ENCODE measurements around the gene PTGER1. TPM values are rescaled to one million over a fixed set of nuclear protein-coding genes. Genes with fewer than 3 reads are reported as not detected.

Gene PTGER1
- total RNA-seq, 1 experiment from 2014 or later, result 0.63 TPM

GRCh38 chr19:14516746-14517438 is 41.7 kb upstream of the PTGER1 start:
- H3K4ac ChIP-seq (ENCODE audit: low read depth, low read length), result no peak overlapping the region
- Mint-ChIP-seq H3K4me1 (peaks cover 26 to 31% of the 10 kb centered on the region in 2 experiments), H3K36me3 (ENCODE audit: insufficient read depth in 1 of 3, low read depth in 3 of 3) (peaks cover 27 to 36% (median 32%) of the 10 kb centered on the region in 3 experiments; a peak in 6 of 7 replicates), H3K9me3 (no peaks in the 10 kb centered on the region), H3K27ac (peak overlapping the region; percentile 59 to 82 (median 72); a peak in 5 of 7 replicates), H3K4me3 (peak overlapping the region; percentile 91 to 94), H3K27me3 (ENCODE audit: low read depth) (peaks cover 1% of the 10 kb centered on the region; the same call in 1 of the 2 replicates)
- H4K91ac ChIP-seq (ENCODE audit: insufficient read length, low read depth, low read length), result no peak overlapping the region
- peaks cover 9% of the 10 kb centered on the region for H3K79me1 ChIP-seq (ENCODE audit: insufficient read depth, low read depth, low read length, poor library complexity, severe bottlenecking)
- H3K56ac ChIP-seq (ENCODE audit: insufficient read length, low read depth, low read length), result no peak overlapping the region
- no peak overlapping the region for H3K27ac ChIP-seq (ENCODE audit: insufficient read length, low read depth, low read length)
- H3K4me2 ChIP-seq (ENCODE audit: insufficient read depth, insufficient read length, low read length), result peak overlapping the region; percentile 88
- H3K18ac ChIP-seq (ENCODE audit: insufficient read length, low read depth, low read length), result no peak overlapping the region
- no peak overlapping the region for H2BK15ac ChIP-seq (ENCODE audit: low read depth, low read length)
- H4K5ac ChIP-seq (ENCODE audit: insufficient read length, low read depth, low read length), result no peak overlapping the region
- H3T11ph ChIP-seq (ENCODE audit: low read length), result no peak overlapping the region
- H3K9ac ChIP-seq (ENCODE audit: extremely low read depth, insufficient read length, low read length), result peak overlapping the region; percentile 80
- no peak overlapping the region for H4K8ac ChIP-seq (replicated peaks; ENCODE audit: insufficient read length, low read depth, low read length)
- WGBS (ENCODE audit: extremely low coverage, insufficient read length, low lambda C conversion rate), result no CpG with 5 or more reads among the region's 22 CpGs
- H2AFZ ChIP-seq (ENCODE audit: low read length), result no peak overlapping the region
- H2BK12ac ChIP-seq (ENCODE audit: insufficient read length, low read depth, low read length), result no peak overlapping the region
- no peak for DNase-seq
- no peaks in the 10 kb centered on the region for H3K9me3 ChIP-seq (ENCODE audit: control insufficient read depth, low read depth, low read length)
- no peak for TF ChIP-seq CTCF (conservative IDR thresholded peaks at IDR 0.05)
- no peaks in the 10 kb centered on the region for H3K27me3 ChIP-seq (ENCODE audit: insufficient read depth, low read length)
- no peak overlapping the region for H3K14ac ChIP-seq (ENCODE audit: insufficient read depth, low read length)
- H3K23me2 ChIP-seq (ENCODE audit: insufficient read length, low read depth, low read length, poor library complexity, severe bottlenecking), result peaks cover 9% of the 10 kb centered on the region
- no peaks in the 10 kb centered on the region for H4K20me1 ChIP-seq (ENCODE audit: control insufficient read depth, insufficient read depth, insufficient read length)
- H2AK5ac ChIP-seq (ENCODE audit: insufficient read length, low read length), result no peak overlapping the region
- H3K23ac ChIP-seq (ENCODE audit: insufficient read length, low read depth, low read length), result no peak overlapping the region
- no peaks in the 10 kb centered on the region for H3K4me1 ChIP-seq (ENCODE audit: insufficient read depth, low read length)
- no peak overlapping the region for H2BK120ac ChIP-seq (ENCODE audit: low read depth, low read length, poor library complexity, severe bottlenecking)
- no peak overlapping the region for H2BK5ac ChIP-seq (ENCODE audit: insufficient read length, low read length)
- H2BK20ac ChIP-seq (ENCODE audit: low read depth, low read length, poor library complexity, severe bottlenecking), result no peak overlapping the region
- peaks cover 14% of the 10 kb centered on the region; the same call in 1 of the 2 replicates for H3K79me2 ChIP-seq (ENCODE audit: insufficient read depth, low read length)
